Hepatocyte (in vitro differentiated cells): ENCODE results near the gene ETS2. TPM values are rescaled to one million over a fixed set of nuclear protein-coding genes. Genes with fewer than 3 reads are reported as not detected.

Experiments used
- DNase-seq: peaks from one replicate; pipeline ENCODE4 v3.0.0-alpha.2; 2016; ENCODE audit warnings: low spot score
- H2AFZ ChIP-seq: fragments of 200-600 bp; sonication (generic); 2 replicates; pipeline ENCODE4 v1.6.0; 2016; ENCODE audit warnings: antibody characterized with exemption, mild to moderate bottlenecking
- H3K27ac ChIP-seq: fragments of 200-600 bp; sonication (generic); 2 replicates; pipeline ENCODE4 v1.5.1; 2016; ENCODE audit warnings: mild to moderate bottlenecking
- H3K27me3 ChIP-seq: fragments of 200-600 bp; sonication (generic); 2 replicates; pipeline ENCODE4 v1.6.1; 2016
- H3K36me3 ChIP-seq: fragments of 200-600 bp; sonication (generic); replicated peaks from 2 replicates; pipeline ENCODE4 v1.5.1; 2016; ENCODE audit warnings: low read depth; ENCODE audit not compliant: insufficient read depth
- H3K4me1 ChIP-seq: fragments of 200-600 bp; sonication (generic); 2 replicates; pipeline ENCODE4 v1.5.1; 2016; ENCODE audit warnings: mild to moderate bottlenecking, moderate library complexity; ENCODE audit not compliant: insufficient read depth
- H3K4me2 ChIP-seq: fragments of 200-600 bp; sonication (generic); 2 replicates; pipeline ENCODE4 v1.6.0; 2016
- H3K4me3 ChIP-seq: fragments of 200-600 bp; sonication (generic); 2 replicates; pipeline ENCODE4 v1.5.1; 2016; ENCODE audit warnings: mild to moderate bottlenecking
- H3K79me2 ChIP-seq: fragments of 200-600 bp; sonication (generic); 2 replicates; pipeline ENCODE4 v1.6.0; 2017; ENCODE audit warnings: mild to moderate bottlenecking
- H3K9me2 ChIP-seq: fragments of 200-600 bp; sonication (generic); replicated peaks from 2 replicates; pipeline ENCODE4 v1.6.0; 2017; ENCODE audit warnings: mild to moderate bottlenecking; ENCODE audit not compliant: insufficient read depth
- H3K9me3 ChIP-seq: fragments of 200-600 bp; sonication (generic); 2 replicates; pipeline ENCODE4 v1.5.1; 2016; ENCODE audit warnings: low read depth, mild to moderate bottlenecking
- H4K20me1 ChIP-seq: fragments of 200-600 bp; sonication (generic); 2 replicates; pipeline ENCODE4 v1.6.0; 2016; ENCODE audit warnings: mild to moderate bottlenecking; ENCODE audit not compliant: insufficient read depth, poor library complexity, severe bottlenecking
- CTCF ChIP-seq: fragments of 200-600 bp; sonication (generic); IDR thresholded peaks from 2 replicates; pipeline ENCODE4 v1.5.1; 2016; ENCODE audit warnings: antibody characterized with exemption, mild to moderate bottlenecking; ENCODE audit not compliant: poor library complexity
- EZH2 ChIP-seq: fragments of 200-600 bp; sonication (generic); IDR thresholded peaks from 2 replicates; pipeline ENCODE4 v1.6.1; 2016; ENCODE audit warnings: antibody characterized with exemption, mild to moderate bottlenecking, borderline replicate concordance
- EZH2phosphoT487 ChIP-seq: fragments of 200-600 bp; sonication (generic); IDR thresholded peaks from one replicate; pipeline ENCODE4 v1.6.1; 2018; ENCODE audit warnings: antibody characterized with exemption, mild to moderate bottlenecking, low read depth, moderate library complexity; ENCODE audit not compliant: unreplicated experiment, severe bottlenecking
- WGBS: methylation state at CpG from one replicate; pipeline ENCODE4 v1.1.6; 2016; ENCODE audit warnings: low lambda C conversion rate; ENCODE audit errors: missing lambda C conversion rate; 5-methylcytosine and 5-hydroxymethylcytosine counted together
- polyA plus RNA-seq: library from polyadenylated mRNA; unstranded; fragments of >200 nt; fragmentation: Nextera tagmentation; extraction: Ambion mirVana; gene quantifications from 2 replicates; pipeline ENCODE4 v1.2.1, GENCODE V29; 2016
- total RNA-seq: library from RNA; depleted of rRNA; stranded (reverse); fragments of >200 nt; gene quantifications from 2 replicates; pipeline ENCODE4 v1.2.3, GENCODE V29; 2014

Gene ETS2
- total and polyA plus RNA-seq, 2 experiments from 2014 or later: 95.1 to 106 TPM

- peak overlapping the region; percentile 83 for H3K27ac ChIP-seq
- no peak for DNase-seq
Measured at GRCh38 chr21:38790059-38790458, 15.7 kb upstream of the ETS2 start.

GRCh38 chr21:38790961-38791360, 14.8 kb upstream of the ETS2 start:
- Histone ChIP-seq H3K9me3 (no peaks in the 10 kb centered on the region), H3K27ac (peak overlapping the region; percentile 16), H3K4me1 (peaks cover 27% of the 10 kb centered on the region), H2AFZ (no peak overlapping the region), H3K79me2 (no peaks in the 10 kb centered on the region), H3K36me3 (no peaks in the 10 kb centered on the region), H3K9me2 (no peaks in the 10 kb centered on the region), H3K27me3 (no peaks in the 10 kb centered on the region), H4K20me1 (no peaks in the 10 kb centered on the region), H3K4me2 (no peak overlapping the region), H3K4me3 (no peak overlapping the region)
- no peak for DNase-seq
- WGBS: 65% methylated on average over 4 of the region's 4 CpGs
- TF ChIP-seq CTCF (no peak), EZH2 (no peak), EZH2phosphoT487 (no peak)

More at GRCh38 chr21:38790059-38790458, 15.7 kb upstream of the ETS2 start:
- WGBS: 43% methylated on average over 7 of the region's 7 CpGs
- H3K4me3 ChIP-seq: no peak overlapping the region
- no peak for TF ChIP-seq EZH2phosphoT487
- TF ChIP-seq EZH2: no peak
- TF ChIP-seq CTCF: no peak
- no peaks in the 10 kb centered on the region for H3K27me3 ChIP-seq
- no peaks in the 10 kb centered on the region for H3K79me2 ChIP-seq
- H3K36me3 ChIP-seq: no peaks in the 10 kb centered on the region
- H4K20me1 ChIP-seq: no peaks in the 10 kb centered on the region
- H3K4me1 ChIP-seq: peaks cover 27% of the 10 kb centered on the region
- no peaks in the 10 kb centered on the region for H3K9me3 ChIP-seq
- H3K4me2 ChIP-seq: no peak overlapping the region
- H3K9me2 ChIP-seq: no peaks in the 10 kb centered on the region
- H2AFZ ChIP-seq: no peak overlapping the region

- H3K27me3 ChIP-seq: no peaks in the 10 kb centered on the region
- no peak for DNase-seq
Measured at GRCh38 chr21:38792676-38793459, 12.9 kb upstream of the ETS2 start.

More at GRCh38 chr21:38792676-38793459, 12.9 kb upstream of the ETS2 start:
- H3K4me1 ChIP-seq: peaks cover 34% of the 10 kb centered on the region
- no peaks in the 10 kb centered on the region for H3K36me3 ChIP-seq
- H3K4me2 ChIP-seq: no peak overlapping the region
- no peaks in the 10 kb centered on the region for H3K9me3 ChIP-seq
- no peak for TF ChIP-seq EZH2
- TF ChIP-seq EZH2phosphoT487: no peak
- no peak for TF ChIP-seq CTCF
- no peak overlapping the region for H2AFZ ChIP-seq
- WGBS: 98% methylated on average over 5 of the region's 5 CpGs
- no peaks in the 10 kb centered on the region for H4K20me1 ChIP-seq
- H3K27ac ChIP-seq: peak overlapping the region; percentile 97
- H3K9me2 ChIP-seq: no peaks in the 10 kb centered on the region
- H3K4me3 ChIP-seq: no peak overlapping the region
- no peaks in the 10 kb centered on the region for H3K79me2 ChIP-seq
